Measurements from ENCODE around the gene HCK.

The HCK gene

DNA sequence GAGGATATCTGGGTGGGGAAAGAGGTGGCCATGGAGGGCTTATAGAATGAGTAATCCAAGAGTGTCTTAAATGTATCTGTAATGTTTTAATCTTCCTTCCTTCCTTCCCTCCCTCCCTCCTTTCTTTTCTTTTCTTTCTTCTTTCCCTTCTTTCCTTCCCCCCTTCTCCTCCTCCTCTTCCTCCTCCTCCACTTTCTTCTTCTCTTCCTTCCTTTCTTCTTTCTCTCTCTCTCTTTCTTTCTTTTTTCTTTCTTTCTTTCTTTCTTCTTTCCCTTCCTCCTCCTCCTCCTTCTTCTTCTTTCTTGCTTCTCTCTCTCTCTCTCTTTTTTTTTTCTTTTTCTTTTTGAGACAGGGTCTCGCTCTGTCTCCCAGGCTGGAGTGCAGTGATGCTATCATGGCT lies 7.1 kb downstream of the HCK start:
- H3K4me3 ChIP-seq (ENCODE audit: low read depth, low read length), result no peak overlapping the region
- TF ChIP-seq, protein P1, sequence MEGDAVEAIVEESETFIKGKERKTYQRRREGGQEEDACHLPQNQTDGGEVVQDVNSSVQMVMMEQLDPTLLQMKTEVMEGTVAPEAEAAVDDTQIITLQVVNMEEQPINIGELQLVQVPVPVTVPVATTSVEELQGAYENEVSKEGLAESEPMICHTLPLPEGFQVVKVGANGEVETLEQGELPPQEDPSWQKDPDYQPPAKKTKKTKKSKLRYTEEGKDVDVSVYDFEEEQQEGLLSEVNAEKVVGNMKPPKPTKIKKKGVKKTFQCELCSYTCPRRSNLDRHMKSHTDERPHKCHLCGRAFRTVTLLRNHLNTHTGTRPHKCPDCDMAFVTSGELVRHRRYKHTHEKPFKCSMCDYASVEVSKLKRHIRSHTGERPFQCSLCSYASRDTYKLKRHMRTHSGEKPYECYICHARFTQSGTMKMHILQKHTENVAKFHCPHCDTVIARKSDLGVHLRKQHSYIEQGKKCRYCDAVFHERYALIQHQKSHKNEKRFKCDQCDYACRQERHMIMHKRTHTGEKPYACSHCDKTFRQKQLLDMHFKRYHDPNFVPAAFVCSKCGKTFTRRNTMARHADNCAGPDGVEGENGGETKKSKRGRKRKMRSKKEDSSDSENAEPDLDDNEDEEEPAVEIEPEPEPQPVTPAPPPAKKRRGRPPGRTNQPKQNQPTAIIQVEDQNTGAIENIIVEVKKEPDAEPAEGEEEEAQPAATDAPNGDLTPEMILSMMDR (IDR thresholded peaks at IDR 0.05; ENCODE audit: borderline replicate concordance, insufficient read depth, low read depth, low read length), result no peak

DNA sequence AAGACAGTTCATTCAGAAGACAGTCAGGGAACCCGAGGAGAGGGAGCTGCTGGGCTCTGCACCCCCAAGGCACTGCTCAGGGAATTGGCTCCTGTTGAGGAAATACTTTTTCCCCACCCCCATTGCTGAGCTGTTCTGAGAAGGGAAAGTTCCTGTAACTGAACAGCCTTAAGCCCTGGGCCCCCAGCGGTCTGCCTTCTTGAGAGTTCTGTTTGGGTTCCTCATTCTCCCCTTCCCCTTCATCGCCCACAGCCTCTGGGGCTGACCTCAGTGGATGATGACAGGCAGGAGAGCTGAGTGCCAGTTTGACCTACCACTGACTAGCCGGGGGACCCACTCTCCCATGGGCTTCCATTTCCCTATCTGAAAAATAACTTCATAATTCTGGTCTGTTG lies 10.7 kb downstream of the HCK start:
- no peak overlapping the region for H3K4me3 ChIP-seq (ENCODE audit: low read depth, low read length)
- TF ChIP-seq, protein P1 (IDR thresholded peaks at IDR 0.05; ENCODE audit: borderline replicate concordance, insufficient read depth, low read depth, low read length), result no peak

DNA sequence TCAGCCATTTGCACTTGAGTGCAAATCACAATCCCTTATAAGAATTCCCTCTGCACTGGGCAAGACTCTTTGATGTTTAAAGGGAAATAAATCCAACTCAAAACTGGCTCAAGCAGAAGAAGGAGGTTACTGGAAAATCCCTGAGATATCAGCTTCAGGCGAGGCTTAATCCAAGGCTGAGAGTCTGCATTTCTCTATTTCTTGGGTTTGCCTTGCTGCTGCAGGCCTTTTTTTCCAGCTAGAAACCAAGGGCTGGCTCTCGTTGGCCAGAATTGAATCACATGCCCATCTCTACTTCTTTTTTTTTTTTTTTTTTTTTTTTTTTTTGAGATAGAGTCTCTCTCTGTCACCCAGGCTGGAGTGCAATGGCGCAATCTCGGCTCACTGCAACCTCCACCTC lies 11.7 kb downstream of the HCK start:
- TF ChIP-seq, protein P1 (IDR thresholded peaks at IDR 0.05; ENCODE audit: borderline replicate concordance, insufficient read depth, low read depth, low read length), result no peak

DNA sequence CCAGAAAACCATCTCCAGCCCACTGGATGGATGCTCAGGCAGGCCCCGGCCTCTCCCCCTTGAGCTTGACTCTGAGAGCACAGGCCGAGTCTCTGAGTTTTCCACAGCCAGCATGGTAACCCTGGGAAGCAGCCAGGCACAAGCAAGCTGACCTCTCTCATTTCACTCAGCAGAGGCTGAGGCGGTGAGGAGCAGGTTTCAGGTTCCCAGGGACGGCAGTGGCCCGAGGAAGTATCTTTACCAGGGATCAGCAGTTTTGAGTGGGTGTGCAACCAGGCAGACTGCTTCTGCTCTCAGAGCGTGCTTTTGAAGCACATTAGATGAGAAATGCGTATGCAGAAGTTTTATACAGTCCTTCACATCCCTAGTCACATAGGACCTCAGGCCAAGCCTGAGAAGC lies 12.6 kb downstream of the HCK start:
- H3K4me3 ChIP-seq (ENCODE audit: low read depth, low read length), result no peak overlapping the region
- TF ChIP-seq, protein P1 (IDR thresholded peaks at IDR 0.05; ENCODE audit: borderline replicate concordance, insufficient read depth, low read depth, low read length), result no peak

More for the DNA sequence above, 11.7 kb downstream of the HCK start:
- no peak overlapping the region for H3K4me3 ChIP-seq (ENCODE audit: low read depth, low read length)

DNA sequence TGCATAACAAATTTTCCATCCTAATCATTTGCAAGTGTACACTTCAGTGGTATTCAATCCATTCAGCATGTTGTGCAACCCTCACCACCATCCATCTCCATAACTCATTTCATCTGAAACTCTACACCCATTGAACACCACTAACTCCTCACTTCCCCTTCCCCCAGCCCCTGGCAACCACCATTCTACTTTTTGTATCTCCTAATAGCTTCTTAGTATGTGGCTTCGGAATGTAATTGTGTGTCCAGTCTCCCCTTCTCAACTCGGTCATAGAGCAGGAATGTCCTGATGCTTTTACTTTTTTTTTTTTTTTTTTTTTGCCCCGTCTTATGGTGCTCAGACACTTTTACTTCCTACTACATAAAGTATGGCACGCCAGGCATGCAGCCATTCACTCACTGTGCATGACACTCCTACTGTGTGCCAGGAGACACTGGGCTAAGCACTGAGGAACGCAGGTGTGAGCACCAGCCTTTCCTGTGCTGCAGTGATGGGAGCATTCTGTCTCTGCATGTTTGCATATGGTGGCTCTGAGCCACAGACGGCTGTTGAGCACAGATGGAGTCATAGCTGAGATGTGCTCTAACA lies 15.3 kb downstream of the HCK start:
- H3K4me3 ChIP-seq (ENCODE audit: low read depth, low read length), result no peak overlapping the region
- TF ChIP-seq, protein P1 (IDR thresholded peaks at IDR 0.05; ENCODE audit: borderline replicate concordance, insufficient read depth, low read depth, low read length), result no peak

DNA sequence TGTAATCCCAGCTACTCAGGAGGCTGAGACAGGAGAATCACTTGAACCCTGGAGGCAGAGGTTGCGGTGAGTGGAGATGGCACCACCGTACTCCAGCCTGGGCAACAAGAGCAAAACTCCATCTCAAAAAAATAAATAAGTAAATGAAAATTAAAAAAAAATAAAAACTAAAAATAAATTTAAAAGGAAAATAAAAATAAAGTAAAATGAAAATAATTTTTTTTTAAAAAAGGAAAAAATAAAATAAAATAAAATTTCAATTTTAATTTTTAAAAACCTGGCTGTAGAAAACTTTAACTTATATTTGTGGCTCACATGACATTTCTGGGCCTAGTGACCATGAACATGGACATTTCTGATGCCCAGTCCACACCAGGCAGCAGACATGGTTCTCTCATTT lies 16.1 kb downstream of the HCK start:
- TF ChIP-seq, protein P1 (IDR thresholded peaks at IDR 0.05; ENCODE audit: borderline replicate concordance, insufficient read depth, low read depth, low read length), result no peak
- no peak overlapping the region for H3K4me3 ChIP-seq (ENCODE audit: low read depth, low read length)

DNA sequence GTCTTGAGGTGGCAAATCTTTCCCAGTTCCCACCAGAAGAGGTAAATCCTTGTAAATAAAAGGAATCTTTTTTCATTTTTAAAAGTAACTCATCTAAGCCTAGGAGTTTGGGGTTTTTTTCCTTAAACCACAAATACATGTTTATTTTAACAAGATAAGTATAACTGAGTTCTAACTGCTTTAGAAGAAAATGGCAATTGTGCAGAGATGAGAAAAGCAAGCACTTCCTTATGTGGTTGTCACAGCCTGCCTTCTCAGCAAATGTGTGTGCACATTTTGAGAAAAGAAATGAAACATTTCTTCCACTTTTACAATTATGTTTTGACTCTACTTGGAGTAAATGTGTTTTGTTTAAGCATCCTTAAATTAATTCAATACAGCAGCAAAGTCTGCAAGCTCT lies 17.7 kb downstream of the HCK start:
- TF ChIP-seq, protein P1 (IDR thresholded peaks at IDR 0.05; ENCODE audit: borderline replicate concordance, insufficient read depth, low read depth, low read length), result no peak
- H3K4me3 ChIP-seq (ENCODE audit: low read depth, low read length), result no peak overlapping the region
